Ecto neural progenitor cell (in vitro differentiated cells): ENCODE results near the gene PRKN.

Experiments
- DNase-seq: peaks from one replicate; pipeline ENCODE4 v3.0.0-alpha.2; 2018; ENCODE audit warnings: low spot score

Gene PRKN

GRCh38 chr6:161383951-161384350 lies 1343.6 kb downstream of the PRKN start:
- no peak for DNase-seq

- no peak for DNase-seq
These were observed 1347.6 kb downstream of the PRKN start for GRCh38 chr6:161379834-161380582.

GRCh38 chr6:161378115-161378514 lies 1349.5 kb downstream of the PRKN start:
- no peak for DNase-seq

- no peak for DNase-seq
These were observed 1350.5 kb downstream of the PRKN start for GRCh38 chr6:161377116-161377515.

- DNase-seq: no peak
These were observed 1351.2 kb downstream of the PRKN start for GRCh38 chr6:161376367-161376766.

GRCh38 chr6:161374971-161375873 lies 1352.3 kb downstream of the PRKN start:
- no peak for DNase-seq

- DNase-seq: peak; percentile 81
These were observed 1353.6 kb downstream of the PRKN start for GRCh38 chr6:161373905-161374451.

- no peak for DNase-seq
These were observed 1355.2 kb downstream of the PRKN start for GRCh38 chr6:161372422-161372793.

- peak; percentile 72 for DNase-seq
These were observed 1356.7 kb downstream of the PRKN start for GRCh38 chr6:161370880-161371279.

GRCh38 chr6:161369339-161369738 lies 1358.2 kb downstream of the PRKN start:
- no peak for DNase-seq

- DNase-seq: no peak
These were observed 1359.1 kb downstream of the PRKN start for GRCh38 chr6:161368514-161368913.

- no peak for DNase-seq
These were observed 1360.1 kb downstream of the PRKN start for GRCh38 chr6:161367472-161367871.

GRCh38 chr6:161366301-161366923 lies 1361.2 kb downstream of the PRKN start:
- no peak for DNase-seq

- no peak for DNase-seq
These were observed 1361.9 kb downstream of the PRKN start for GRCh38 chr6:161365633-161366032.

- DNase-seq: no peak
These were observed 1364.3 kb downstream of the PRKN start for GRCh38 chr6:161363286-161363685.

GRCh38 chr6:161362266-161362665 lies 1365.3 kb downstream of the PRKN start:
- DNase-seq: no peak

- DNase-seq: no peak
These were observed 1366.0 kb downstream of the PRKN start for GRCh38 chr6:161361529-161361928.

- DNase-seq: no peak
These were observed 1367.0 kb downstream of the PRKN start for GRCh38 chr6:161360520-161360919.

GRCh38 chr6:161359618-161359945 lies 1368.0 kb downstream of the PRKN start:
- no peak for DNase-seq

- peak; percentile 34 for DNase-seq
These were observed 1371.3 kb downstream of the PRKN start for GRCh38 chr6:161356167-161356854.

GRCh38 chr6:161355696-161356095 lies 1371.9 kb downstream of the PRKN start:
- no peak for DNase-seq

- peak; percentile 10 for DNase-seq
These were observed 1372.6 kb downstream of the PRKN start for GRCh38 chr6:161354956-161355355.
